ENCODE measurements around the gene VRK2.

- TF ChIP-seq CTCF (IDR thresholded peaks at IDR 0.05) (no peak), POLR2AphosphoS5 (IDR thresholded peaks at IDR 0.05) (no peak)
Measured at GRCh38 chr2:58035352-58035751, 11.3 kb upstream of the VRK2 start.
